Measurements from ENCODE around the gene GNAT1. TPM values are rescaled to one million over a fixed set of nuclear protein-coding genes. Genes with fewer than 3 reads are reported as not detected.

The GNAT1 gene
- total RNA-seq = 0.05 TPM in 1 of 2 replicates, not detected in the other

DNA sequence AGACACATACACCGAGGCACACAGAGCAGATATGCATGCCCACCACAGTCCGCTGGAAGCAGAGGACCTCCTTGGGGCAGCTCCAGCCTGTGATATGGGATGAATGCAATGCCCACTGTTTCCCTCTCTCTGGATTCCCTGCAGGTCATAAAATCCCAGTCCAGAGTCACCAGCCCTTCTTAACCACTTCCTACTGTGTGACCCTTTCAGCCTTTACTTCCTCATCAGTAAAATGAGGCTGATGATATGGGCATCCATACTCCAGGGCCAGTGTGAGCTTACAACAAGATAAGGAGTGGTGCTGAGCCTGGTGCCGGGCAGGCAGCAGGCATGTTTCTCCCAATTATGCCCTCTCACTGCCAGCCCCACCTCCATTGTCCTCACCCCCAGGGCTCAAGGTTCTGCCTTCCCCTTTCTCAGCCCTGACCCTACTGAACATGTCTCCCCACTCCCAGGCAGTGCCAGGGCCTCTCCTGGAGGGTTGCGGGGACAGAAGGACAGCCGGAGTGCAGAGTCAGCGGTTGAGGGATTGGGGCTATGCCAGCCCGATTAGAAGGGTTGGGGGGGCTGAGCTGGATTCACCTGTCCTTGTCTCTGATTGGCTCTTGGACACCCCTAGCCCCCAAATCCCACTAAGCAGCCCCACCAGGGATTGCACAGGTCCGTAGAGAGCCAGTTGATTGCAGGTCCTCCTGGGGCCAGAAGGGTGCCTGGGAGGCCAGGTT lies at the start of gene GNAT1:
Gene GNAT1, plus strand, starts transcription at position 675 of the 725 bp plus-strand sequence. CDS start 116 bp downstream, outside the sequence.
- DNase-seq (ENCODE audit: low read depth) = peak; percentile 16

- no peak for DNase-seq (ENCODE audit: low read depth)
Measured at GRCh38 chr3:50146316-50146901, 45.0 kb upstream of the GNAT1 start.

DNA sequence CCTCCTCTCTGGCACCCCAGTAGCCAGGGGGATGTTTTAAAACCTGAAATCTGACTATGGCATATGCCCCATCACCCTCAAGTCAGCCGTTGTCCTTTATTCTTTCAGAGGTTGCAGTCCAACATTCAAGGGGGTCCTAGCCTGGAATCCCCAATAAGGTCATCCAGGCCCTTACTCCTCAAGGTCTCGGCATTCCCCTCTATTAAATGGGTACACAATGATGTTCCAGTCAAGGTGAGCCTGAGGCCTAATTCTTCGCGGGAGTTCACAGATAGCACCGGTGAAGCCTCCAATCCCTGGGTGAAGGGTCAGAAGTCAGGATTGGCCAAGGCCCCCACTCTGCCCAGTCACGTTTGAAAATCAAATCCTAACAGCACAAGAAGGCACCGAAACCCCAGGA lies 44.4 kb upstream of the GNAT1 start:
- no peak for DNase-seq (ENCODE audit: low read depth)

GRCh38 chr3:50147447-50147846 lies 44.0 kb upstream of the GNAT1 start:
- no peak for DNase-seq (ENCODE audit: low read depth)

- no peak for DNase-seq (ENCODE audit: low read depth)
Measured at GRCh38 chr3:50147861-50148260, 43.5 kb upstream of the GNAT1 start.

DNA sequence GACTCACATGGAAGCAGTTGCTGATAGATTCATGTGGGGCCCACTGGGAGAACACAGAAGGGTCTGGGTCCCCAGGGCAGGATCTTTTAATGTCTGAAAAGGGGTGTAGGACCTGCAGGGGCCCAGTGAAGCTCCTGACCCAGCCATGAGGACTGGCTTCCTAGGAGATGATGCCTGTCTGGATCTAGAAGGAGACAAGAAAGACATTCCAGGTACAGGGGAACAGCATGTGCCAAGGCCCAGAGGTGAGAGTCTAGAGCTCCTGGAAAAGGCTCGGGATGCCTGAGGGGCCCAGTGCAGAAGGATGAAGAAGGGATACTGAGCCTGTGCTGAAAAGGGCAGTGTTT lies 41.0 kb upstream of the GNAT1 start:
- DNase-seq (ENCODE audit: low read depth) = no peak

GRCh38 chr3:50150863-50151686 lies 40.3 kb upstream of the GNAT1 start:
- DNase-seq (ENCODE audit: low read depth) = no peak

GRCh38 chr3:50151728-50152127 lies 39.7 kb upstream of the GNAT1 start:
- no peak for DNase-seq (ENCODE audit: low read depth)

DNA sequence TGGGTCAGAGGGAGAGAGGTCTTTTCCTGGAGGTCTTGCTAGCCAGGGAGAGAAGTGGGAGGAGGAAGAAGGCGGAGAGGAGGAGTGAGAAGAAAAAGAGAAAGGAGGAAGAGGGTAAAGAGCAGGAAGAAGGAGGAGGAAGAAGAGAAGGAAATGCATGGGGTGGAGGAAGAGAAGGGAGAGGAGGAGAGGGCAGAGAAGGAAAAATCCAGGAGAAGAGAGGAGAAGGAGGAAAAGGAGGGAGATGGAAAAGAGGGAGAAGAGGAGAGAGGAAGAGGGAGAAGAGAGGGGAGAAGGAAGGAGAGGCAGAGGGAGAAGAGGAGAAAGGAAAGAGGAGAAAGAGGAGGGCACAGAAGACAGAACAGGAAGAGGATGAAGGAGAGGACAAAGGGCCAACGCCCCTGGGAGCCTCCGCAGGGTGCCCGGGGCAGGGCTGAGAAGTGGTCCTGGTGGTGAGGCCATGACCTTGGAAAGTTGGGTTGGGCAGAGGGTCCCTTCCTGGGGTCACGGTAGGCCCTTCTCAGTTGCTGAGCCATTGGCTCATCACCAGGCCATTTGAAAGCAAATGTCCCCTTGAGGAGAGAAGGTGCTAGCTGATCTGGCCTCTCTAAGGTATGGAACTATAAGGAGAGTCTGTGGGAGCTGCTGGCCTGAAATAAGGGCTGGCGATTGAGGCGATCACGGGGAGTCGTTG lies 37.5 kb upstream of the GNAT1 start:
- no peak for DNase-seq (ENCODE audit: low read depth)

DNA sequence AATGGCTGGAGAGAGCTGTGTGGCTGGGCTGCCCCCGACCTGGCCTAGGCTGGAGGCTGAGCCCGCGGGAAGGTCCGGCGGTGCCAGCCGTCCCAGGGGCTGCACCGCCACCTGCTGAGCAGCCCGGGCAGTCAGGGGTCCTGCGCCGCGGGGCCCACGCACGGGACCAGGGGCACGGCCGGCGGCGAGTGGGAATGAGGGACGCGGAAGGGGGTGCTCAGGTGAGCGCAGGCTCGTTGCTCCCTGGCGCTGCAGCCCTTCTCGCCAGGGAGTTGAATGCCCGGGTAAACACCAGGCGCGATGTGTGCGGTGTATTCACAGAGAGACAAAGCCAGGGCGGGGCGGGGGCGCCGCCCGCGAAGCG lies 37.0 kb upstream of the GNAT1 start:
- DNase-seq (ENCODE audit: low read depth) = no peak

- no peak for DNase-seq (ENCODE audit: low read depth)
Measured at GRCh38 chr3:50154840-50155490, 36.4 kb upstream of the GNAT1 start, which contains the start of gene SEMA3F. TSS of gene SEMA3F (plus strand) at chr3:50155324. CDS start at chr3:50159623, 4,299 bp downstream.

GRCh38 chr3:50155491-50155878 lies 35.9 kb upstream of the GNAT1 start:
- no peak for DNase-seq (ENCODE audit: low read depth)

- DNase-seq (ENCODE audit: low read depth) = no peak
Measured at GRCh38 chr3:50155891-50156290, 35.5 kb upstream of the GNAT1 start.

GRCh38 chr3:50156549-50157493 lies 34.6 kb upstream of the GNAT1 start:
- no peak for DNase-seq (ENCODE audit: low read depth)

DNA sequence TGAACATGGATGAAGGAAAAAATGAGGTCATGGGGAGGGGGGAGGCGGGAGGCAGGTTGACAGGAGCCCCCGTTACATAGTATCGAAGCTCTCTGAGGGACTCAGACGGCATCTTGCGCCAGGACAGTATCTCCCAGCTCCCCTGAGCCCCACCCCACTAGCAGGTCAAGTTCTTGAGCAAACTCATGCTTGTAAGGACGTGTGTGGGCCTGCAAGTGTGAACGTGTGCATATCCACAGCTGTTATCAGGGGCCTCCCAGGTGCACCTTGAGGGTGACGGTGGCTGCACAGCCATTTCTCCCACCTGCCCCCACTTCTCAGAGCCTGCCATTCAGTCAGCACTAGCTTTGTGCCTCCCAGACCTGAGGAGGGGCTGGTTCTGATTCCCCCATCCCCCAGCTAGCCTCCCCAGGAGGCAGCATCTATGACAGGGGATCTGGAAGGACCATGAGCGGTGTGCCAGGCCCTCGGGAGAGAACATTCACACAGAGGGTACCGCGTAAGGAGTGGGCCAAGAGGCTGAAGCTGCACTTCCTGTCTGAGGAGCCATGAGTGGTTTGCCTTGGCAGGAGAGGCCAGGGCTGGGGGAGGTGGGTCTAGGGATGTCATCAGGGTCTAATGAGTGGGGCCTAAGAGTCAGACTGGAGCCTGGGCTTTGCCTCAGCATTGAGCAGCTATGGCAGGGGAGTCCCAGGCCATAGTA lies 33.4 kb upstream of the GNAT1 start:
- no peak for DNase-seq (ENCODE audit: low read depth)

GRCh38 chr3:50158530-50159146 lies 32.8 kb upstream of the GNAT1 start:
- DNase-seq (ENCODE audit: low read depth) = no peak

DNA sequence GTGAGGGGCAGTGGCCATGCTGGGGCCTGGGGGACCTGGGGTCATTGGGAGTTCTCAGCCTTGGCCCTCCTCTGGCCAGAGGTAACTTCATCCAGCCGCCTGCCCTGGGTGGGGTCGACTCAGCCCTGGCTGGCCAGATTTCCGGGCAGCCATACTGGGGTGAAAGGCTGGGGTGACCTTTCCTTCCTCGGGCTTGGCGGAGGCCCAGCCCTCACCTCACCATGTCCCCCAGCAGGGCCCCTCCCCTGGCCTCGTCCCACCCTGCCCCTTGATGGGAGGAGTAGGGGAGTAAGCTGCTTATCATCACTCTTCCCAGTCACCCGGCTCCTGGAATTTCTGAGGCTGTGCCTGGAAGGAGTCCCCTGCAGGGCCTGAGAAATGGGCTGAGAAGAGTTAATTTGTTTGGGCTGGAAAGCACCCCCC lies 30.8 kb upstream of the GNAT1 start:
- DNase-seq (ENCODE audit: low read depth) = no peak

- no peak for DNase-seq (ENCODE audit: low read depth)
Measured at GRCh38 chr3:50161320-50161719, 30.1 kb upstream of the GNAT1 start.

Data from renal cortical epithelial cell (primary cell).